K562 (cell line): ENCODE results near the gene FGF9.

Experiments used
- CBFB ChIP-seq: sonication (generic); formaldehyde crosslinking; IDR thresholded peaks from 2 replicates; pipeline ENCODE4 v1.4.0; 2020; ENCODE audit warnings: mild to moderate bottlenecking, missing genetic modification reagents
- CBX8 ChIP-seq: fragments of 200-600 bp; sonication (generic); IDR thresholded peaks from 2 replicates; pipeline ENCODE4 v1.6.1; 2012; ENCODE audit warnings: borderline replicate concordance, mixed run types, low read depth, mild to moderate bottlenecking, moderate library complexity, mixed read lengths, low read length, control low read depth, inconsistent platforms; ENCODE audit not compliant: poor library complexity, severe bottlenecking; ENCODE audit errors: extremely low read depth
- EP300 ChIP-seq: IDR thresholded peaks from 2 replicates; pipeline ENCODE4 v1.6.1; 2012; ENCODE audit warnings: low read length, improper control_type of control experiment
- EZH2 ChIP-seq: IDR thresholded peaks from 2 replicates; pipeline ENCODE4 v1.6.1; 2012; ENCODE audit warnings: low read depth, mild to moderate bottlenecking, inconsistent platforms, low read length, borderline replicate concordance
- HNRNPK ChIP-seq: fragments of 200-400 bp; formaldehyde crosslinking; IDR thresholded peaks from one replicate; pipeline ENCODE4 v1.6.1; 2018; ENCODE audit warnings: mild to moderate bottlenecking, low read depth, low read length; ENCODE audit not compliant: poor library complexity, severe bottlenecking
- RNF219 ChIP-seq: fragments of 250-450 bp; sonication (Bioruptor Pico); IDR thresholded peaks from 2 replicates; pipeline ENCODE4 v1.5.0; 2022; ENCODE audit warnings: mild to moderate bottlenecking
- SETDB1 ChIP-seq: IDR thresholded peaks from one replicate; pipeline ENCODE4 v1.6.1; 2012; ENCODE audit warnings: low read length, control low read depth, inconsistent platforms
- ZBTB33 ChIP-seq: sonication (generic); formaldehyde crosslinking; IDR thresholded peaks from 2 replicates; pipeline ENCODE4 v1.8.1; 2023; ENCODE audit warnings: mild to moderate bottlenecking, missing genetic modification reagents
- ZBTB49 ChIP-seq: sonication (generic); formaldehyde crosslinking; IDR thresholded peaks from 2 replicates; pipeline ENCODE4 v1.8.0; 2022; ENCODE audit warnings: missing genetic modification reagents, mild to moderate bottlenecking, borderline replicate concordance

GRCh38 chr13:21637296-21637695 is 33.6 kb upstream of the FGF9 start:
- TF ChIP-seq CBFB (CRISPR knock-in tag) = no peak
- no peak for TF ChIP-seq ZBTB49
- no peak for TF ChIP-seq EP300
- TF ChIP-seq ZBTB33 (CRISPR knock-in tag) = no peak
- no peak for TF ChIP-seq CBX8
- TF ChIP-seq RNF219 (CRISPR knock-in tag) = no peak
- no peak for TF ChIP-seq HNRNPK
- no peak for TF ChIP-seq SETDB1
- TF ChIP-seq EZH2 = no peak
